Esophagus muscularis mucosa (tissue), 4 donors: ENCODE results near the gene DMD. TPM values are rescaled to one million over a fixed set of nuclear protein-coding genes. Genes with fewer than 3 reads are reported as not detected.

Experiments
- DNase-seq: peaks from one replicate; pipeline ENCODE4 v3.0.0-alpha.2; 2017; ENCODE audit errors: extremely low spot score
- H3K27ac ChIP-seq, 4 donors: fragments of 200-600 bp; sonication (generic); replicated peaks in 1 of 4; 1 replicate in 3 of 4; 2 replicates in 1 of 4; pipeline ENCODE4 v1.5.1; 2016 to 2019; ENCODE audit warnings: mild to moderate bottlenecking in 1 of 4
- H3K27me3 ChIP-seq, 4 donors: fragments of 200-600 bp; sonication (generic); one replicate each; pipeline versions ENCODE4 v1.5.1 to v1.6.0; 2016 to 2019
- H3K36me3 ChIP-seq, 4 donors: fragments of 200-600 bp; sonication (generic); one replicate each; pipeline ENCODE4 v1.5.1; 2016 to 2019
- H3K4me1 ChIP-seq, 4 donors: fragments of 200-600 bp; sonication (generic); one replicate each; pipeline ENCODE4 v1.5.1; 2016 to 2019
- H3K4me3 ChIP-seq, 4 donors: fragments of 200-600 bp; sonication (generic); 1 replicate in 2 of 4; 2 replicates in 2 of 4; pipeline ENCODE4 v1.5.1; 2016 to 2019; ENCODE audit warnings: mild to moderate bottlenecking in 4 of 4, moderate library complexity in 1 of 4
- H3K9me3 ChIP-seq, 4 donors: fragments of 200-600 bp; sonication (generic); 1 replicate in 3 of 4; 2 replicates in 1 of 4; pipeline ENCODE4 v1.5.1; 2016 to 2019
- EP300 ChIP-seq: sonication (generic); formaldehyde crosslinking; IDR thresholded peaks from one replicate; pipeline ENCODE4 v1.6.1; 2017; ENCODE audit warnings: antibody characterized with exemption
- POLR2A ChIP-seq: fragments of 450-650 bp; IDR thresholded peaks from one replicate; pipeline ENCODE4 v1.6.1; 2017; ENCODE audit warnings: antibody characterized with exemption, moderate library complexity, mild to moderate bottlenecking, low read depth
- POLR2AphosphoS5 ChIP-seq, 2 donors: sonication (generic); formaldehyde crosslinking; IDR thresholded peaks; one replicate each; pipeline ENCODE4 v1.6.1; 2017; ENCODE audit warnings: antibody characterized with exemption in 2 of 2
- WGBS: methylation state at CpG from one replicate; pipeline ENCODE4 v1.1.5; 2018; 5-methylcytosine and 5-hydroxymethylcytosine counted together
- intact Hi-C: fragments of 100-400 bp; cut with DNase I; formaldehyde crosslinking; loops from one replicate; pipeline ENCODE4 v1.15.1; 2023
- total RNA-seq, 4 donors: library from RNA; depleted of rRNA; stranded (reverse); fragments of >200 nt; gene quantifications; one replicate each; pipeline versions ENCODE4 v1.1.0 to v1.2.1, GENCODE V29; 2016
- TF ChIP-seq, protein P1 (sequence below), 3 experiments: fragments of 200-600 bp in 2 of 3; fragments of 450-650 bp in 1 of 3; sonication (generic) in 2 of 3; IDR thresholded peaks; one replicate each; pipeline ENCODE4 v1.5.1; 2017 to 2019; ENCODE audit warnings: antibody characterized with exemption in 3 of 3, mild to moderate bottlenecking in 2 of 3, moderate library complexity in 1 of 3

DMD gene
- total RNA-seq, 4 donors from 2014 or later: 127 to 210 (median 188) TPM

DNA sequence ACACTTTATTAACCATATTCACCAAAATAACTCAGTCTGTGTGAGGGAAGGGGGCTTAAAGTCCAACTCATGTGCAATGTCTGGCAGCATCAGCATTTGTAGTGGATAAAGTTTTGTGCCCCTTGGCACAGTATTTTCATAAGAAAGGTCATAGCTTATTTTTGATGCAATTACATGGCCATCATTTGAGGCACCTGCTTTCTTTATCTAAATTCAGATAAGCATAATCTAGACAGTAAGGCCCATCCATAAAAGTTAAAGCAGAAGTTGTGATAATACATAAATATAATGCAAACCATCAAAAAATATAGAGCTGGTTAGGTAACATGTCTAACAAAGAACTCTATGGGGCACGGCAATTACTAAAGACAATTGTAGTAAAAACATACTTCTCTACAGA, 763.7 kb downstream of the DMD start:
- TF ChIP-seq, protein P1, sequence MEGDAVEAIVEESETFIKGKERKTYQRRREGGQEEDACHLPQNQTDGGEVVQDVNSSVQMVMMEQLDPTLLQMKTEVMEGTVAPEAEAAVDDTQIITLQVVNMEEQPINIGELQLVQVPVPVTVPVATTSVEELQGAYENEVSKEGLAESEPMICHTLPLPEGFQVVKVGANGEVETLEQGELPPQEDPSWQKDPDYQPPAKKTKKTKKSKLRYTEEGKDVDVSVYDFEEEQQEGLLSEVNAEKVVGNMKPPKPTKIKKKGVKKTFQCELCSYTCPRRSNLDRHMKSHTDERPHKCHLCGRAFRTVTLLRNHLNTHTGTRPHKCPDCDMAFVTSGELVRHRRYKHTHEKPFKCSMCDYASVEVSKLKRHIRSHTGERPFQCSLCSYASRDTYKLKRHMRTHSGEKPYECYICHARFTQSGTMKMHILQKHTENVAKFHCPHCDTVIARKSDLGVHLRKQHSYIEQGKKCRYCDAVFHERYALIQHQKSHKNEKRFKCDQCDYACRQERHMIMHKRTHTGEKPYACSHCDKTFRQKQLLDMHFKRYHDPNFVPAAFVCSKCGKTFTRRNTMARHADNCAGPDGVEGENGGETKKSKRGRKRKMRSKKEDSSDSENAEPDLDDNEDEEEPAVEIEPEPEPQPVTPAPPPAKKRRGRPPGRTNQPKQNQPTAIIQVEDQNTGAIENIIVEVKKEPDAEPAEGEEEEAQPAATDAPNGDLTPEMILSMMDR (IDR thresholded peaks at IDR 0.05): no peak
- TF ChIP-seq EP300 (no peak), POLR2A (no peak), POLR2AphosphoS5 (IDR thresholded peaks at IDR 0.05) (no peak)
- Histone ChIP-seq H3K27me3 (no peaks in the 10 kb centered on the region), H3K4me1 (no peaks in the 10 kb centered on the region), H3K4me3 (no peak overlapping the region), H3K9me3 (no peaks in the 10 kb centered on the region), H3K27ac (no peak overlapping the region), H3K36me3 (no peaks in the 10 kb centered on the region)
- DNase-seq: no peak
- 97% methylated on average over 1 of the region's 1 CpG for WGBS
- intact Hi-C loops: no loop called here

DNA sequence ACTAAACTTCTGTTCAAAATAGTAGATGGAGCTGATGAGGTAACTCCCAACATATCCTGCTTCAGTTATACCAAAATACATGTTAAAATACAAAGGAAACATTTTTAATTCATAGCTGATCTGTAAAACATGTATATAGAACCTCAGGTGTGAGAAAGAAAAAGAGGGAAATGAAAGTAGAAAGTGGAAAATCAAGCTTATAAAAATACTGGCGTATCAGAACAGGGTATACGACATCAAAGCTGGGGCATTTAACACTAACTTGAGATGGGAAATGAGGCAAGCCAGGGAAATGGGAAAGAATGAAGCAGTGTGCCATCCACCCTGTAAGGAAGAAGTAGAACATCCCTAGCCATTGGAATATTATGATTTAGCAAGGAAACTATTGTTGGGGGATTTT, 767.5 kb downstream of the DMD start:
- intact Hi-C loops: no loop called here
- 76% methylated on average over 2 of the region's 2 CpGs for WGBS
- H3K27me3 ChIP-seq: no peaks in the 10 kb centered on the region
- no peaks in the 10 kb centered on the region for H3K36me3 ChIP-seq
- DNase-seq: no peak
- no peaks in the 10 kb centered on the region for H3K4me1 ChIP-seq
- H3K4me3 ChIP-seq: no peak overlapping the region
- H3K27ac ChIP-seq: no peak overlapping the region
- H3K9me3 ChIP-seq: no peaks in the 10 kb centered on the region
- TF ChIP-seq, protein P1 (IDR thresholded peaks at IDR 0.05): no peak
- TF ChIP-seq POLR2AphosphoS5 (IDR thresholded peaks at IDR 0.05) (no peak), EP300 (no peak), POLR2A (no peak)

DNA sequence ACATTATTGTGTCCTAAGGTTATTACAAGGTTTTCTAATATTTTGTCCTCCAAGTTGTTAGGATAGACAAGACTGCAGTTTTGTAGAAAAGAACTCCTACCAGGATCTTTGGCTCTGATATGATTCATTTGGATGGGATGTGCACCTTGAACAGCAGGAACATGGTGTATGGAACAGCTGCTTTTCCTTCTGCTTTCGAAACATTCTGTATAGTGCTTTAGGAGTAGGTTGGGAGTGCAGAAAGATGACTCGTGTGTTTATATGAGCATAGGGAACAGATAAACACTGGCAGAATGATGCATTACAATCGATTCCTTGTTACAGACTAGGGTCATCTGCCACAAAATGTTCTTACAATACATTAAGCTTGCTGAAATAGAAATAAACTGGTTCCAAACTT, 790.1 kb downstream of the DMD start:
- H3K4me1 ChIP-seq: no peaks in the 10 kb centered on the region
- no peak for DNase-seq
- no peaks in the 10 kb centered on the region for H3K27me3 ChIP-seq
- intact Hi-C loops: no loop called here
- 52% methylated on average over 3 of the region's 3 CpGs for WGBS
- TF ChIP-seq POLR2A (no peak), POLR2AphosphoS5 (IDR thresholded peaks at IDR 0.05) (no peak)
- TF ChIP-seq, protein P1 (IDR thresholded peaks at IDR 0.05): no peak
- H3K27ac ChIP-seq: no peak overlapping the region
- no peaks in the 10 kb centered on the region for H3K36me3 ChIP-seq
- no peaks in the 10 kb centered on the region for H3K9me3 ChIP-seq
- H3K4me3 ChIP-seq: no peak overlapping the region

DNA sequence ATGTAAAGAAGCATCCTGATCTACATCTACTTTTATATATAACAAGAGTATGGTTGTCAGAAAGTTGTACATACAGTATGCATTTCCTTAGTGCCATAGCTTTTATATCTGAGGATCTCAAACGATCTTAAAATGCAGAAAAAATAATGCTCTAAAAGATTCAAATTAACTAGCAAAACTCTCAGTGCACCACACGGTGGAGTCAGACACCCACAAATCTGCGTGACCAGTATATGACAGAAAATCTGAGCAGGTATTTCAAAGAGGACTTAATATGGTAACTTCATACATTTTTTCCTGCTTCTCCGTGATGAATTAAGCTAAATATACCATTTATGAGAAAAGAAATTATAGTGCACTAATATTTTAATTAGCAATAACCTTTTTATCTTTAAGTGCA, 803.0 kb downstream of the DMD start:
- 37% methylated on average over 4 of the region's 4 CpGs for WGBS
- Histone ChIP-seq H3K36me3 (peaks cover 0 to 6% (median 0%) of the 10 kb centered on the region in 4 donors), H3K9me3 (no peaks in the 10 kb centered on the region), H3K27ac (no peak overlapping the region), H3K4me3 (no peak overlapping the region), H3K4me1 (no peaks in the 10 kb centered on the region), H3K27me3 (no peaks in the 10 kb centered on the region)
- DNase-seq: no peak
- TF ChIP-seq POLR2A (no peak), POLR2AphosphoS5 (IDR thresholded peaks at IDR 0.05) (no peak), EP300 (no peak)
- TF ChIP-seq, protein P1 (IDR thresholded peaks at IDR 0.05): no peak
- intact Hi-C loops: no loop called here

- WGBS: 55% methylated on average over 4 of the region's 4 CpGs
Measured at GRCh38 chrX:32397562-32398216, 813.7 kb downstream of the DMD start.

More at GRCh38 chrX:32397562-32398216, 813.7 kb downstream of the DMD start:
- Histone ChIP-seq H3K36me3 (no peaks in the 10 kb centered on the region), H3K4me3 (no peak overlapping the region), H3K27ac (no peak overlapping the region), H3K4me1 (no peaks in the 10 kb centered on the region), H3K27me3 (no peaks in the 10 kb centered on the region), H3K9me3 (no peaks in the 10 kb centered on the region)
- DNase-seq: no peak
- intact Hi-C loops: no loop called here
- TF ChIP-seq, protein P1 (IDR thresholded peaks at IDR 0.05): no peak
- TF ChIP-seq EP300 (no peak), POLR2AphosphoS5 (IDR thresholded peaks at IDR 0.05) (no peak), POLR2A (no peak)
